BJ (cell line): Measurements from ENCODE around the gene GSX2. TPM values are rescaled to one million over a fixed set of nuclear protein-coding genes. Genes with fewer than 3 reads are reported as not detected.

Experiments
- CTCF ChIA-PET: fragments of 350-600 bp; formaldehyde crosslinking; extraction: SDS; loops from one replicate; lab custom pipeline; 2021; ENCODE audit warnings: antibody characterized with exemption, inconsistent platforms; lab: Yijun Ruan, JAX
- POLR2A ChIA-PET: fragments of 300-600 bp; sonication (Branson Sonifier 250); formaldehyde crosslinking; extraction: SDS; loops from one replicate; lab custom pipeline; 2021; ENCODE audit warnings: antibody characterized with exemption; lab: Charles Lee
- DNase-seq: peaks from one replicate; pipeline ENCODE4 v3.0.0-alpha.2; 2011; ENCODE audit warnings: low read depth
- H3K27me3 ChIP-seq: 2 replicates; pipeline ENCODE4 v1.6.0; 2011; ENCODE audit warnings: low read length; ENCODE audit not compliant: control insufficient read depth, insufficient read depth
- H3K36me3 ChIP-seq: 2 replicates; pipeline ENCODE4 v1.5.1; 2011; ENCODE audit warnings: low read length; ENCODE audit not compliant: control insufficient read depth, insufficient read depth
- H3K4me3 ChIP-seq: 2 replicates; pipeline ENCODE4 v1.5.1; 2011; ENCODE audit warnings: low read depth, mild to moderate bottlenecking, control low read depth, low read length
- CTCF ChIP-seq: IDR thresholded peaks from 2 replicates; pipeline ENCODE4 v1.5.1; 2011; ENCODE audit warnings: low read depth, mild to moderate bottlenecking, control low read depth, inconsistent platforms, low read length, moderate library complexity; ENCODE audit not compliant: insufficient read depth
- polyA plus RNA-seq: library from polyadenylated mRNA; depleted of rRNA; stranded (reverse); fragments of >200 nt; gene quantifications from 2 replicates; pipeline ENCODE4 v1.2.3, GENCODE V29; 2011

The GSX2 gene
- polyA plus RNA-seq, 1 experiment = not detected

- peaks cover 42% of the 10 kb centered on the region for H3K27me3 ChIP-seq
- no peak for TF ChIP-seq CTCF
- DNase-seq = no peak
- CTCF ChIA-PET = no interaction called here
- H3K36me3 ChIP-seq = no peaks in the 10 kb centered on the region
- POLR2A ChIA-PET = no interaction called here
- H3K4me3 ChIP-seq = peak overlapping the region; percentile 37
Observed at GRCh38 chr4:54101190-54102041, 1.5 kb downstream of the GSX2 start.

GRCh38 chr4:54102531-54103106, 2.7 kb downstream of the GSX2 start:
- peaks cover 35% of the 10 kb centered on the region for H3K27me3 ChIP-seq
- no peak overlapping the region for H3K4me3 ChIP-seq
- ChIA-PET POLR2A (no interaction called here), CTCF (interaction anchor here (0.6 to 1.4 kb wide), 2 partner anchors 50 to 125 kb away, joined by 3 read pairs; no protein-coding TSS in a partner anchor)
- H3K36me3 ChIP-seq = no peaks in the 10 kb centered on the region
- TF ChIP-seq CTCF = no peak
- DNase-seq = no peak

GRCh38 chr4:54103190-54103574, 3.2 kb downstream of the GSX2 start:
- H3K27me3 ChIP-seq = peaks cover 34% of the 10 kb centered on the region
- no peak for DNase-seq
- H3K36me3 ChIP-seq = no peaks in the 10 kb centered on the region
- ChIA-PET POLR2A (no interaction called here), CTCF (interaction anchor here (0.9 to 1.4 kb wide), 3 partner anchors 40 to 125 kb away, joined by 3 to 5 read pairs (median 3); no protein-coding TSS in a partner anchor)
- no peak overlapping the region for H3K4me3 ChIP-seq
- no peak for TF ChIP-seq CTCF

- CTCF ChIA-PET = no interaction called here
- no peak for DNase-seq
- Histone ChIP-seq H3K4me3 (no peak overlapping the region), H3K36me3 (no peaks in the 10 kb centered on the region), H3K27me3 (peaks cover 24% of the 10 kb centered on the region)
- no peak for TF ChIP-seq CTCF
- POLR2A ChIA-PET = no interaction called here
Observed at GRCh38 chr4:54104907-54105306, 4.9 kb downstream of the GSX2 start.

- TF ChIP-seq CTCF = no peak
- POLR2A ChIA-PET = no interaction called here
- H3K27me3 ChIP-seq = peaks cover 7% of the 10 kb centered on the region
- H3K36me3 ChIP-seq = no peaks in the 10 kb centered on the region
- H3K4me3 ChIP-seq = no peak overlapping the region
- no peak for DNase-seq
- CTCF ChIA-PET = interaction anchor here (1.6 kb wide), 1 partner anchor 13 kb away, joined by 4 read pairs; no protein-coding TSS in a partner anchor
Observed at GRCh38 chr4:54107951-54108748, 8.2 kb downstream of the GSX2 start.
